ENCODE measurements around the gene USP31.
"Not testable (repeated sequence)": the region's sequence is repeated elsewhere in the genome, so short reads cannot be mapped to it uniquely, and the experiment has no call there.

USP31 gene

GRCh38 chr16:23160574-23160973 is 11.3 kb upstream of the USP31 start:
- in situ Hi-C loops (cut with HindIII; ENCODE audit: low sequenced_read_pairs), result loop anchor here (25.0 kb wide), 2 partner anchors 98 to 277 kb away; no protein-coding TSS in a partner anchor

GRCh38 chr16:23160082-23160481 is 10.8 kb upstream of the USP31 start:
- in situ Hi-C loops (cut with HindIII; ENCODE audit: low sequenced_read_pairs), result loop anchor here (25.0 kb wide), 2 partner anchors 98 to 277 kb away; no protein-coding TSS in a partner anchor

- in situ Hi-C loops (cut with HindIII; ENCODE audit: low sequenced_read_pairs), result loop anchor here (25.0 kb wide), 2 partner anchors 96 to 279 kb away; no protein-coding TSS in a partner anchor
These were observed 8.9 kb upstream of the USP31 start for GRCh38 chr16:23158114-23158513.

GRCh38 chr16:23156946-23157460 is 7.8 kb upstream of the USP31 start:
- in situ Hi-C loops (cut with HindIII; ENCODE audit: low sequenced_read_pairs), result loop anchor here (25.0 kb wide), 2 partner anchors 95 to 280 kb away; no protein-coding TSS in a partner anchor

- in situ Hi-C loops (cut with HindIII; ENCODE audit: low sequenced_read_pairs), result loop anchor here (25.0 kb wide), 2 partner anchors 94 to 281 kb away; no protein-coding TSS in a partner anchor
These were observed 6.9 kb upstream of the USP31 start for GRCh38 chr16:23156110-23156509.

- in situ Hi-C loops (cut with HindIII; ENCODE audit: low sequenced_read_pairs), result loop anchor here (25.0 kb wide), 2 partner anchors 93 to 282 kb away; no protein-coding TSS in a partner anchor
These were observed 6.3 kb upstream of the USP31 start for GRCh38 chr16:23155445-23156049.

- in situ Hi-C loops (cut with HindIII; ENCODE audit: low sequenced_read_pairs), result loop anchor here (25.0 kb wide), 2 partner anchors 90 to 285 kb away; no protein-coding TSS in a partner anchor
These were observed 3.3 kb upstream of the USP31 start for GRCh38 chr16:23152386-23153178.

- in situ Hi-C loops (cut with HindIII; ENCODE audit: low sequenced_read_pairs), result loop anchor here (25.0 kb wide), 2 partner anchors 88 to 287 kb away; no protein-coding TSS in a partner anchor
These were observed 727 bp upstream of the USP31 start for GRCh38 chr16:23149993-23150364.

- in situ Hi-C loops (cut with HindIII; ENCODE audit: low sequenced_read_pairs), result no loop called here
These were observed 562 bp downstream of the USP31 start for GRCh38 chr16:23148513-23149266.

- in situ Hi-C loops (cut with HindIII; ENCODE audit: low sequenced_read_pairs), result no loop called here
These were observed 1.1 kb downstream of the USP31 start for GRCh38 chr16:23148166-23148512.

GRCh38 chr16:23147666-23148065 is 1.6 kb downstream of the USP31 start:
- in situ Hi-C loops (cut with HindIII; ENCODE audit: low sequenced_read_pairs), result no loop called here

- in situ Hi-C loops (cut with HindIII; ENCODE audit: low sequenced_read_pairs), result no loop called here
These were observed 2.2 kb downstream of the USP31 start for GRCh38 chr16:23146877-23147601.

- in situ Hi-C loops (cut with HindIII; ENCODE audit: low sequenced_read_pairs), result no loop called here
These were observed 3.6 kb downstream of the USP31 start for GRCh38 chr16:23145608-23146007.

GRCh38 chr16:23145186-23145585 is 4.1 kb downstream of the USP31 start:
- in situ Hi-C loops (cut with HindIII; ENCODE audit: low sequenced_read_pairs), result no loop called here

GRCh38 chr16:23144393-23144792 is 4.9 kb downstream of the USP31 start:
- in situ Hi-C loops (cut with HindIII; ENCODE audit: low sequenced_read_pairs), result not testable (repeated sequence)

- in situ Hi-C loops (cut with HindIII; ENCODE audit: low sequenced_read_pairs), result no loop called here
These were observed 5.9 kb downstream of the USP31 start for GRCh38 chr16:23143391-23143790.

GRCh38 chr16:23141959-23142740 is 7.1 kb downstream of the USP31 start:
- in situ Hi-C loops (cut with HindIII; ENCODE audit: low sequenced_read_pairs), result no loop called here

GRCh38 chr16:23141500-23141899 is 7.8 kb downstream of the USP31 start:
- in situ Hi-C loops (cut with HindIII; ENCODE audit: low sequenced_read_pairs), result no loop called here

- in situ Hi-C loops (cut with HindIII; ENCODE audit: low sequenced_read_pairs), result no loop called here
These were observed 8.2 kb downstream of the USP31 start for GRCh38 chr16:23141033-23141432.

- in situ Hi-C loops (cut with HindIII; ENCODE audit: low sequenced_read_pairs), result no loop called here
These were observed 9.1 kb downstream of the USP31 start for GRCh38 chr16:23140107-23140506.

Measured in endothelial cell of hepatic sinusoid (primary cell).